Heart right ventricle (tissue), 16 donors: ENCODE data around the gene SCN10A. TPM values are rescaled to one million over a fixed set of nuclear protein-coding genes. Genes with fewer than 3 reads are reported as not detected.

Experiments used
- ATAC-seq, 8 donors: fragments of 200-7000 bp; cut with Tn5 transposase; one replicate each; pipeline ENCODE4 v1.9.1; 2020; ENCODE audit warnings: mild to moderate bottlenecking in 8 of 8, moderate library complexity in 8 of 8, moderate number of reproducible peaks in 1 of 8
- DNase-seq, 2 donors: peaks; one replicate each; pipeline ENCODE4 v3.0.0-alpha.2; 2020
- H3K27ac ChIP-seq, 10 donors: fragments of 200-600 bp; sonication (generic) in 2 of 10; one replicate each; pipeline versions ENCODE4 v1.5.0 to v1.8.0; 2020 to 2022; ENCODE audit warnings: mild to moderate bottlenecking in 3 of 10
- H3K27me3 ChIP-seq, 7 donors: fragments of 200-600 bp; one replicate each; pipeline ENCODE4 v1.8.0; 2021 to 2022; ENCODE audit warnings: mild to moderate bottlenecking in 2 of 7
- H3K36me3 ChIP-seq, 9 donors: fragments of 200-600 bp; sonication (generic) in 1 of 9; one replicate each; pipeline versions ENCODE4 v1.5.0 to v1.8.0; 2020 to 2022; ENCODE audit warnings: mild to moderate bottlenecking in 2 of 9
- H3K4me1 ChIP-seq, 9 donors: fragments of 200-600 bp; sonication (generic) in 1 of 9; one replicate each; pipeline versions ENCODE4 v1.5.0 to v1.8.0; 2020 to 2022; ENCODE audit warnings: mild to moderate bottlenecking in 4 of 9
- H3K4me3 ChIP-seq, 10 donors: fragments of 200-600 bp; sonication (generic) in 2 of 10; one replicate each; pipeline versions ENCODE4 v1.5.0 to v1.8.0; 2020 to 2022; ENCODE audit warnings: mild to moderate bottlenecking in 7 of 10, moderate library complexity in 2 of 10
- H3K9me3 ChIP-seq, 11 donors: fragments of 200-600 bp in 10 of 11; sonication (generic) in 2 of 11; one replicate each; pipeline versions ENCODE4 v1.5.0 to v1.8.0; 2013 to 2022; ENCODE audit warnings: mild to moderate bottlenecking in 2 of 11, control low read depth in 1 of 11, moderate library complexity in 1 of 11
- CTCF ChIP-seq, 9 donors: fragments of 200-600 bp; sonication (generic) in 2 of 9; IDR thresholded peaks; one replicate each; pipeline versions ENCODE4 v1.5.0 to v1.8.0; 2021 to 2022; ENCODE audit warnings: antibody characterized with exemption in 9 of 9, mild to moderate bottlenecking in 5 of 9, moderate library complexity in 1 of 9
- WGBS, 2 donors: extraction: QIAGEN DNeasy Blood & Tissue Kit; methylation state at CpG; one replicate each; pipeline ENCODE4 v1.1.7; 2013; ENCODE audit warnings: inconsistent platforms in 1 of 2; 5-methylcytosine and 5-hydroxymethylcytosine counted together
- intact Hi-C, 10 donors: fragments of 100-400 bp; cut with DNase I; formaldehyde crosslinking; loops; one replicate each; pipeline versions ENCODE4 v1.11.1 to v1.14.2; 2022
- polyA plus RNA-seq, 2 donors: library from polyadenylated mRNA; stranded (reverse); fragments of 200-250 nt; gene quantifications; one replicate each; pipeline ENCODE4 v1.2.3, GENCODE V29; 2013
- total RNA-seq, 10 donors: library from RNA; stranded (reverse); fragmentation: NEBNext Ultra II Directional in 3 of 10; extraction: Animal tissue kit (Norgen Biotek cat#: 25700) in 3 of 10; gene quantifications; one replicate each; pipeline versions ENCODE4 v1.2.1 to v1.2.4, GENCODE V29; 2021 to 2023
- donor health status: Arrhythmogenic right ventricular cardiomyopathy.
- donor health status: ischemic (EF 13 %, LVEDD 7.1; RV severe dilation, severe dysfunction).
- donor health status: healthy with polysubstance abuse.
- donor health status: DM: no; HTN: yes; CAD: no.
- donor health status: DM: no; HTN: no; CAD: no.
- donor health status: ischemic (EF 25% LVEDD 6.9; RV normal size, moderate dysfunction).
- donor health status: ischemic (EF 25% LVEDD 5.7; RV mildly dilated, moderate dysfunction).
- donor health status: healthy.
- donor health status: DM: yes; HTN: yes; CAD: no.
- donor health status: Ischemic cardiomyopathy.
- donor health status: ischemic (EF 35%, LVEDD 5.7; RV mildly dilated, moderate dysfunction).
- donor health status: nonischemic (EF 11% LVEDD 7.7; RV severe dilation, severe dysfunction).
- donor health status: DM: yes; HTN: yes; CAD: no.
- donor health status: PGD.
- donor health status: ischemic (EF 29% LVEDD 5.4; RV normal size, mild dysfunction).
- donor health status: nonischemic (EF 23%, LVEDD 6.1; RV moderate dilation, normal function).

The SCN10A gene
- total and polyA plus RNA-seq, 12 donors: 0.03 to 0.36 (median 0.07) TPM

DNA sequence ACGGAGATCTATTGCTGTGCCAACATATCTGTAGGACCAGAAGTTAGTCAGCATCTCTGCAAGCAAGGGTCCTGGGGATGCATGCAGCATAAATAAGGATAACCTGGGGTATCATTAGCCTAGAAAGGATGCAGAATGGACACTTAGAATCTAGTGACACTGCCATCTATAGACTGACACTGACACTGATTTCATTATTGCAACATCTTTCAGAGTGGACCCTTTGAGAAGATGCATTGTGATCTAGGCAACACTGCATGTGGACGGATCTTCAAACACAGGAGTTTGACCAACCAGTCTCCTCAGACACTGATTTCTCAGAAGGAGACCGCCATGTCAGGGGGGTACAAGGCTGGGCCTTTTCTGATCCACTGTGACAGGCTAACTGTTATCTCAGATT, 52.4 kb downstream of the SCN10A start:
- Histone ChIP-seq H3K27me3 (no peaks in the 10 kb centered on the region), H3K4me3 (no peak overlapping the region), H3K27ac (no peak overlapping the region), H3K4me1 (no peaks in the 10 kb centered on the region), H3K36me3 (no peaks in the 10 kb centered on the region), H3K9me3 (peaks cover 0 to 36% (median 0%) of the 10 kb centered on the region in 11 donors)
- ATAC-seq (no peak), DNase-seq (no peak)
- no peak for TF ChIP-seq CTCF (IDR thresholded peaks at IDR 0.05)
- 44% methylated on average over 3 of the region's 3 CpGs for WGBS, 2 donors
- intact Hi-C loops: no loop called here

DNA sequence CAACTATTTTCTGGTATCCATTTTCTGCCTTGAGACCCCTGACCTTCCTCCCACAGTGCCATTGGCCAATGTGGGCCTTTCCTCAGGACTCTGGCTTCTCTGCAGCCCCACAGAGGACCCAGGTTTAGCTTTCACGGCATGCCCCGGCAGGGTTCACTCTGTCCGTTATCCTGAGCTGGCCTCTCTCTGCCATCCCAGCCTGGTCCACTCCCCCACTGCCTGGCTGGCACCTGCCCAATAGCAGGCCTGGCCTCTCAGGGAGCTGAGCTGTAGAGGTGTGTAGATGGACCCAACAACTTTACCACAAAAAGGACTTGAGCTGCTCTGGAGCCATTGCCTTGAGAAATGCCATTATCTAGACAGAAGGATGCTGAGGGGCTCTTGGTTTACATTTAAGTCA, 57.5 kb downstream of the SCN10A start:
- H3K9me3 ChIP-seq: peaks cover 0 to 7% (median 0%) of the 10 kb centered on the region in 11 donors
- H3K4me3 ChIP-seq: no peak overlapping the region
- DNase-seq (no peak), ATAC-seq (no peak)
- intact Hi-C loops: no loop called here
- no peak overlapping the region for H3K27ac ChIP-seq
- 68 to 93% methylated on average over 3 of the region's 3 CpGs for WGBS, 2 donors
- peaks cover 0 to 10% (median 0%) of the 10 kb centered on the region in 7 donors for H3K27me3 ChIP-seq
- TF ChIP-seq CTCF (IDR thresholded peaks at IDR 0.05): no peak
- H3K36me3 ChIP-seq: no peaks in the 10 kb centered on the region
- H3K4me1 ChIP-seq: no peaks in the 10 kb centered on the region

GRCh38 chr3:38757721-38758120, 58.3 kb downstream of the SCN10A start:
- no peaks in the 10 kb centered on the region for H3K36me3 ChIP-seq
- DNase-seq (no peak), ATAC-seq (no peak)
- peaks cover 0 to 7% (median 0%) of the 10 kb centered on the region in 11 donors for H3K9me3 ChIP-seq
- TF ChIP-seq CTCF (IDR thresholded peaks at IDR 0.05): no peak
- H3K27me3 ChIP-seq: peaks cover 0 to 10% (median 0%) of the 10 kb centered on the region in 7 donors
- intact Hi-C loops: no loop called here
- no peak overlapping the region for H3K27ac ChIP-seq
- no peak overlapping the region for H3K4me3 ChIP-seq
- no peaks in the 10 kb centered on the region for H3K4me1 ChIP-seq
- 65 to 73% methylated on average over 4 of the region's 4 CpGs for WGBS, 2 donors

DNA sequence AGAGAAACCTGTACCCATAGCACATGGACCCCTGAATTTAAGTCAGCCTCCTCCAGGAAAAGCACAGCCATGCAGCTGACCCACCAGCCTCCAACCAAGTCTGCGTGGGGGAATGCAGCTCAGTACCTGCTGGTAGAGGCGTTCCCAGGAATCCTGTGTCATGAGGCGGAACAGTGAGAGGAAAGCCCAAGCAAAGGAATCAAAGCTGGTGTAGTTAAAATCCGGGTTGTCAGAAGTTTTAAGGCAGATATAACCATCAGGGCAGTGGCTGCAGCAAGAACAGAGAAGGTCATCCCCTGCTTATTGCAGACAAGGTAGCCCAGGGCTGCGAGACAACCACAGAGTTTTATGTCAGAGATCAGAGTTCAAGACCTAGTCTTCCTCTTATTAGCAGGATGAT, 59.1 kb downstream of the SCN10A start:
- Histone ChIP-seq H3K4me3 (no peak overlapping the region), H3K4me1 (no peaks in the 10 kb centered on the region), H3K27me3 (peaks cover 0 to 10% (median 0%) of the 10 kb centered on the region in 7 donors), H3K9me3 (peaks cover 0 to 7% (median 0%) of the 10 kb centered on the region in 11 donors), H3K36me3 (no peaks in the 10 kb centered on the region), H3K27ac (no peak overlapping the region)
- ATAC-seq (no peak), DNase-seq (no peak)
- WGBS, 2 donors: 75% methylated on average over 5 of the region's 5 CpGs
- intact Hi-C loops: no loop called here
- no peak for TF ChIP-seq CTCF (IDR thresholded peaks at IDR 0.05)
